Glomerular visceral epithelial cell (primary cell): ENCODE measurements around the gene LTA4H.

Source experiments
- DNase-seq: peaks from one replicate; pipeline ENCODE4 v3.0.0-alpha.2; 2016; ENCODE audit errors: extremely low spot score

LTA4H gene

GRCh38 chr12:96057986-96058553 lies 22.7 kb upstream of the LTA4H start:
- no peak for DNase-seq

GRCh38 chr12:96056646-96057455 lies 21.5 kb upstream of the LTA4H start:
- no peak for DNase-seq

DNA sequence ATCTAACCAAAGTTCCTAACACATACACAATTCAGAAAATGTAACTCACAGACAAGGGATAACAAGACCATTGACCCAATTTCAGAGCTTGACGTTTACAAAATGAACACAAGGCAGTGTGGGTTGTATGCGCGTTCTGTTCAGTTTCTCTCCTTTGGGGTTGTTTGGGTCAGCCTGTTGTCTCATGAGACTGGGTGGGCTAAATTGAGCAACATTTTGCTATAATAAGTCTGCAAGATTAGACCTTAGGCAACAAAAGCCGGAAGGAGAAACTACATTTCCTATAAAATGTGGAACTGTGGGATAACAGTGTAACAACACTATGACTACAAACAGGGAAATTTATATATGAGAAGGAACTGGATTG lies 18.8 kb upstream of the LTA4H start:
- no peak for DNase-seq

GRCh38 chr12:96053476-96054243 lies 18.3 kb upstream of the LTA4H start:
- no peak for DNase-seq

GRCh38 chr12:96051756-96052485 lies 16.5 kb upstream of the LTA4H start:
- DNase-seq, result no peak

DNA sequence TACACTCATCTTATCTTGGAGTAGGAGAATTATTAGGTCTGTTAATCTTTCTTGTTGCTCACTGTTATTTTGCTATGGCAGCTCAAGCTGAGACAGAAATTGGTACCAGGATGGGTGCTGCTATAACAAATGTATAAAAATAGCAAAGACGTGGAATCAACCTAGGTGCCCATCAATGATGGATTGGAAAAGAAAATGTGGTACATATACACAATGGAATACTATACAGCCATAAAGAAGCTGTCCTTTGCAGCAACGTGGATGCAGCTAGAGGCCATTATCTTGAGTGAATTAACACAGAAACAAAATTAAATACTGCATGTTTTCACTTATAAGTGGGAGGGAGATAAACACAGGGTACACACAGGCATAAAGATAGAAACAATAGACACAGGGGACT lies 14.8 kb upstream of the LTA4H start:
- no peak for DNase-seq

DNA sequence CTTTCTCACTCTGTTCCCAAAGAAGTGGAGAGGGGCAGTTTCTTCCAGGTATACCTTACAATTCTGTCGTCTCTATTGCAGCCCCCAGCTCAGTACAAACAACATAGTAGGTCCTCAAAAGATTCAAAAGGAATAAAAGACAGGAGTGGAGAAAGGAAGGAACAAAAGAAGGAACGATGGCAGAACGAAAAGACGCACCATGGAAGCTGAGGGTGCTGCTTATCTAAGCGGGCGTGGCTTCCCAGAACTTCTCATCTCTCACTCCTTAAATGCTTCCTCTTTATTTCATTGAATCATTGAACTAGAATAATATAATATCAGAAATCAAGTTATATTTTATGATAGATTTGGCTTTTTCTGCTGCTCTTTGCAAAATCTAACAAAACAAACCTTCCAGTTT lies 13.7 kb upstream of the LTA4H start:
- no peak for DNase-seq

DNA sequence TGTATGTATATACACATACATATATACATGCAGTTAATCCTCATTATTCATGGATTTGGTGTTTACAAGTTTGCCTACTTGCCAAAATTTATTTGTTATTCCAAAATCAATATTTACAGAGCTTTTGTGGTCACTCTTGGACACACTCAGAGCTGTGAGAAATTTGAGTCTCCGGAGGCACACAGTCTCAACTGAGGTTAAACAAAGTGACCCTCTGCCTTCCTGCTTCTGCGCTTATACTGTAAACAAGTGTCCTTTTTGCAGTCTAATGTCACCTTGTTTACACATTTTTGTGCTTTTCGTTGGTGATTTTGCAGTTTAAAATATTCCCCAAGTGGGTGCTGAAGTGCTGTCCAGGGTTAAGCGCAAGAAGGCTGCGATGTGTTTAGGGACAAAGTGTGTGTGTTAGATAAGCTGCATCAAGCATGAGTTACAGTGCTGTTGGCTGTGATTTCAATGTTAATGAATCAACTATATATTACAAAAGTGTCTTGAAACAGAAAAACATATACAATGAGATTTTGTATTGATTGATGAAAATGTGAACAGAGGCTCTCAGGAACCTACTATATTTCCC lies 13.1 kb upstream of the LTA4H start:
- DNase-seq, result no peak

- peak; percentile 26 for DNase-seq
Measured at GRCh38 chr12:96047229-96048211, 12.1 kb upstream of the LTA4H start.

DNA sequence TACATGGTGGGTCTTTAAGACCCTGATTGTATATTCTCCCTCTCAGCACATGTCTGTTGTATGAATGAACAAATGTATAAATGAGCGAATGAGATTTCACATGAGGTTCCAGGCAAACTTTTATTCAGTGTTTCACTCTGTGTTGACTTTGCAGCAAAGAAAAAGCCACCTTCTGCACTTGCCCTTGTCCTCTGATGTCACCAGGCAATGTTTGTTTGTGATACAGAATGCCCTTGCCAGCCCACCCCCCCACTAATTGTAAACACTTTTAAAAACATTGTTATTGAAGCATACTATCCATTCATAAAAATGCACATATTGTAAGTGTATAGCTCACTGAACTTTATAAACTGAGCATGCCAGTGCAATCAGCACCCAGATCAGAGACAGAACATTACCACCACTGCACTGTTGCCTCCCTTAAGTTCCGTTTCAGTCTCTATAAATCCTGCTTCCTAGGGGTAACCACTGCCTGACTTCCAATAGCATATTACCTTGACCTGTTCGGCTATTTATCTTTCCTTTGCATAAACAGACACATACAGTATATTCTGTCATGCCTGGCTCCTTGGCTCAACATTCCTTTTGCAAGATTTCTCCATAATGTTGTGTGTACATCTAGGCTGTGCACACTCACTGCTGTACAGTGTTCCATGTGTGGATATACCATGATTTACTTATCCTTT lies 11.3 kb upstream of the LTA4H start:
- no peak for DNase-seq

DNA sequence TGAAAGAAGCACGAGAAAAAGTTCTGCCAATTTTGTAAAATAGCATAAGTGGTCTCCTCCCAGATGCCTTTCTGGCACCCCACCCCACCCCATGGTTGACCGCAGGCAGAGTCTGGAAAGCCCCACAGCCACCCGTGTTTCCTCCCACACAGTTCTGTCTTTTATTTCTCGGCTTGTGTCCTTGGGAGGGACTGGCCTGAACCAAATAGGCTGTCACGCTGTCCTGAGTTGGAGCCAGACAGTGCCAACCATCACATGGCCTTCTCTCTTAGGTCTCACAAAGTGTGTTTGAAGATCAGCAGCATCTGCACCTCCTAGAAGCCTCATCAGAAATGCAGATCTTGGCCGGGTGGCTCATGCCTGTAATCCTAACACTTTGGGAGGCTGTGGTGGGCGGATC lies 10.2 kb upstream of the LTA4H start:
- DNase-seq, result no peak

DNA sequence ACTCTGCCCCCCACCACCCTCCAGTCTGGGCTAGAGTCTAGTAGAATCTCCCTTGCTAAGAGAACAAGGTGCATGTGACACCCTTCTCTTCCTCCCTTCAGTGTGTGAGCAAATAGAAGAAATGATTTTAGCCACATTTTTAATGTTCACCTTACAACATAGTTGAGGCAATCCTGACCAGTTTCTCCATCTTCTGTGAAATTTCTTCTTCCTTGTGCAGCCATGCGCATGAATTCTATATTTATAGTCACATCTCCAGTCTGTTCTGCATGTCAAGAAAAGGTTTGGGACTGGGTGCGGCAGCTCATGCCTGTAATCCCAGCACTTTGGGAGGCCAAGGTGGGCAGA lies 9.5 kb upstream of the LTA4H start:
- no peak for DNase-seq

DNA sequence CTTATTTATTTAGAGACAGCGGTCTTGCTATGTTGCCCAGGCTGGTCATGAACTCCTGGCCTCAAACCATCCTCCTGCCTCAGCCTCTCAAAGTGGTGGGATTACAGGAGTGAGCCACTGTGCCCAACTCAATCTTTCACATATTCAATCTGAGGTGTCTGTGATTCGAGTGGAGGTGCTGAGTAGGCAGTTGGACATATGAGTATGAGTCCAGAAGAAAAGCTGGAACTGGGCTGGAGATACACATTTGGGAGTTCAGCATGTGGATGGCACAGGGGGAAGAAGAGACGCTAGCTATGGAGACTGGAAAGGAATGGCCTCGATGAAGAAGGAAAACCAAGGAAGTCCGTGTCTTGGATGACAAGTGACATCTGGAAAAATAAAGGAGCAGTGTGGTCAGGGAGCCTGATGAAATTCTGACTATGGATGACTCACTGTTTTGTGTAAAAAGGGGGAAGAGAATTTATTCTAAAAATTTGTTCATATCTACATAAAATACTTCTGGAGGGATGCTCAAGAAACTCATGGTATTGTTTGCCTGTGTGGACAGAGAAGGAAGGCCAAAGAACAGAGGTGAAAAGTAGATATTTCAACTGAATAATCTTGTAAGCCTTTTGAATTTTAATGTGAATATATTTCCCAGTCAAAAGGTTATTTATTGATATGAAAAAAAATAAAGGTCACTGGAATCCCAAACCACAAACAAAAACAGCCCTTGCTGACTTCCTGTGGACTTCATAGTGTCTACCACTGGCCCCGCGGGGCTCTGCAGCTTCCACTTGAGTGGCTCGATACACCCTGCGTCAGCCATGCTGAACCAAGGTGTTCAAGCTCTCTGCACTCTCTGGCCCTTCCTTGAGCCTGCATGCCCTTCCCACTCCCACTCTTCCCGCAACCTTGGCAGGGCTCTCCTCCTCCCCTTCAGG lies 8.9 kb upstream of the LTA4H start:
- DNase-seq, result no peak

- DNase-seq, result no peak
Measured at GRCh38 chr12:96041181-96041580, 5.8 kb upstream of the LTA4H start.

- no peak for DNase-seq
Measured at GRCh38 chr12:96040305-96041133, 5.1 kb upstream of the LTA4H start.

GRCh38 chr12:96039516-96039915 lies 4.1 kb upstream of the LTA4H start:
- no peak for DNase-seq

DNA sequence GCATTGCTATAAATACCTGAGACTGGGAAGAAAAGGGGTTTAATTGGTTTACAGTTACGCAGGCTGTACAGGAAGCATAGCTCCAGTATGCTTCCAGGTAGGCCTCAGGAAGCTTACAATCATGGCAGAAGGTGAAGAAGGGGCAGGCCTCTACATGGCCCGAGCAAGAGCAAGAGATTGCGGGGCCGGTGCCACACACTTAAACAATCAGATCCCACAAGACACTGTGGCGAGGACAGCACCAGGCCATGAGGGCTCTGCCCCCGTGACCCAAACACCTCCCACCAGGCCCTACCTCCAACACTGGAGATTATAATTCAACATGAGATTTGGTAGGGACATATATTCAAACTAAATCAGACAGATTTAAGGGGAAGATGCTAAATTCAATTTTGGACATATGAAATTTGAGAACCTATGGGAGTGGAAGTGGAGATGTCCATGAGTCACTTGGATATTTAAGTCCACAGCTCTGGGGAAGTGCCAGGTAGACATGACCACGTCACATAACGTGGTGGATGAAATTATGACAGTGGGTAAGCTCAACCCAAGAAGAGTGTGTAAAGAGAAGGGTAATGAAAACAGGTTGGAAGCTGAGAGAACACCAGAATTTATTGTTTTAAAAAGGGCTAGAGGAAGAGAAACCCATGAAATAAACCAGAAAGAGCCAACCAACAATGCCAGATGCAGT lies 1.5 kb upstream of the LTA4H start:
- DNase-seq, result no peak
